Stimulated activated CD4-positive, alpha-beta T cell treated with anti-CD3 and anti-CD28 coated beads, Interleukin-15, amount 100 ng/mL, for 24 hours (primary cell): ENCODE data around the gene CCDC9B.

Experiments used
- DNase-seq: peaks from one replicate; pipeline ENCODE4 v3.0.0-alpha.2; 2020

Gene CCDC9B

DNA sequence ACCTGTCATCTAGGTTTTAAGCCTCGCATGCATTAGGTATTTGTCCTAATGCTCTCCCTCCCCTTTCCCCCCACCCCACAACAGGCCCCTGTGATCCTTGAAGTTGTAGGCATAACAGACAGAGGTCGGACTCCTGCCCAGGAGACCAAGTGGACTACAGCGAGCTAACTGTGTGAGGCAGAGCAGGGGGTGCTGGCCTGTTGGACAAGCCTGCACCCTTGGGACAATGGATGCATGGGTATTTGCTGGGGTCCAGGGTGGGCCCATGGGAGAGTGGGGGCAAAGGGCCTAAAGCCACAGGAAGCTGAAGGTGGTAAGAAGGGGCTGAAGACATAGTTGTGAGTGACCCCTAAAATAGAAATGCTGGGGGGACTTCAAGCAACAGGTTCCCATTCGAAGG, 35.5 kb downstream of the CCDC9B start:
- no peak for DNase-seq

DNA sequence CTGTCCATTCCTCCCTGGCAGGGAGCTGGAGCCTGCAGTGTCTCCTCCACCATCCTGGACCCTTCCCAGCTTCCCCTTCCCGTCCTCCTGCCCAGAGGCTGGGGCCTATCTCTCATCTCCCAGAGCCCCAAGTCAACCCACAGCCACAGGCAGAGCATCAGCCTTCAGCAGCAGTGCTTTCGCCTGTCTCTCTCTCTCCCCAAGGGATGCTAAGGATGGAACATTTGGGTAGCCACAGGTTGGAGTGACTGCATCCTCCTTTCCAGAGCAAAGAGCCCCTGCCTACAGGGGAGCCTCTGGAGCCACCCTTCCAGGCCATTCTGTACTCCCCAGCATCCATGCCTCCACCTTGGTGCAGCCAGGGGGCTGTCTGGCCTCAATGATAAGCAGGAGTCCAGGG, 37.2 kb downstream of the CCDC9B start:
- no peak for DNase-seq

DNA sequence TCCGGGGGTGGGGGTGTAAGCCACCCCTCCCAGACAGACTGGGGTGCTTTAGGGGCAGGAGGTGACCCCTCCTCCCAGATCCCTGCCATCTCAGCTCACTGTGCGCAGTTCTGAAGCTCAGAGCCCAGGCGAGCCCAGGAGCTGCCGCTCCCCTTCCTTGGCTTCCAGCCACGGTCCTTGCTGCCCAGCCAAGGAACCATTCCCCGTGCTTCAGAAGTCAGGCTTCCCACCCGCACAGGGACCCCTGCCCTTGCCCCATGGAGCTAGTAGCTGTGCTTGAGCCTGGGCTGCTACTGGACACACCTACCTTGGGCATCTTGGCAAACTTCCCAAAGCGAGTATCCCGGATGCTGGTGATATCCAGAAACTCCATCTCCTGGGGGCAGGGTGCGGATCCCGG, 37.8 kb downstream of the CCDC9B start:
- DNase-seq, result no peak

DNA sequence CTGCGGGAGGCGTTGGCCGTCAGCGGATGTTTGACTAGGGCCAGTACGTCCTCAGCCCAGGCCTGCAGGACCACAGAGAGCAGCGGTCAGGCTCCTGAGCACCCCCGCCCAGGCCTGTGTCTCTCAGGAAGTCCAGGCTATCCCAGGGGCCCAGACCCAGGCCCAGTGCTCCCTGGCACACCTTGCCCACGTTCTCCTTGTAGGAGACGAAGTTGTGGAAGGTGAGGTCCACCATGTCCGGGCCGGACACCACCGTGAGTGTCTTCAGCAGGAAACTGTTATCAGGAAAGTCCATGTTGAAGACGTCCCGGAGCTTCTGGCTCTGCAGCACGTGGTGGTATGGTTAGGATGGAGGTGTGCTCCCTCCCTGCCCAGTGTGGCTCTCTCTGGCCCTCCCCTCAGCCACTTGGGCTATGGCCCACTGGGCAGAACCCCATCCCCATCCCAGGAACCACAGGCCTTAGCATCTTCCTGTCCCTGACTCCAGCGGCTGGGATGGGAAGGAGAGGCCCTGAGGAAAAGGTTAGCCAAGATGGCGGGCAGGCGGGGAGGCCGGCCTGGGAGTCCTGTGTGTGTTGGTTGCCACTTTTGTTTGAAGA, 38.4 kb downstream of the CCDC9B start:
- DNase-seq, result no peak

DNA sequence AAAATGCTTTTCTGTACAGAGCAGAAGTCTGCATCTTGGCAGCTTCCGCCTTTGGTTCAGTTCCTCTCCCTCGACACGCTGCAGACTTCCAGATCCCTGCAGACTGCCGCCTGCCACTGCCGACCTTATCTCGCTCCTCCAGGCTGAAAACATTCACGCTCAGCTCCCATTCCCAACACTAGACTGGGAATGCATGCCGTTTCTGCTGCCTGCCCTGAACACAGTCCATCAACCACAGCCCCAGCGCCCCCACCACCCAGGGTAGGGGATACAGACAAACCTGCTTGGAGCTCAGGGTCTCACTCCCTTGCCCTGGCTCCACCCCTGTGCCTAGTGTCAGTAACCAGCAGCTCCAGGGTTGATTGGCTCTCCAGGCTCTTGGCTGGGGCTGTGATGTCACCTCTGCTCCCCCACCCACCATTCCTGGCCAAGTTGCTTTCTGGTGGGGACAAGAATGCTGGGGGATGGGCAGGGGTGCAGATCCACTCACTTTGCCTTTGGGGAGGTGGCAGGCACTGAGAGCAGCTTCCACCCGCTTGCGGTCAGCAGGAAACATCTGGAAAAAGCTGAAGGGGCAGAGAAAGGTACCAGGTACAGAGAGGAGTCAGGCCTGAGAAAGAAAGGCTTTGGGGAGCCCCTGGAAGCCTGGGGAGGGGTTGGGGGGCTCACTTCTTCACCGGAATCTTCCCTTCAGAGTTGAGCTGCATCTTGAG, 39.1 kb downstream of the CCDC9B start:
- no peak for DNase-seq

DNA sequence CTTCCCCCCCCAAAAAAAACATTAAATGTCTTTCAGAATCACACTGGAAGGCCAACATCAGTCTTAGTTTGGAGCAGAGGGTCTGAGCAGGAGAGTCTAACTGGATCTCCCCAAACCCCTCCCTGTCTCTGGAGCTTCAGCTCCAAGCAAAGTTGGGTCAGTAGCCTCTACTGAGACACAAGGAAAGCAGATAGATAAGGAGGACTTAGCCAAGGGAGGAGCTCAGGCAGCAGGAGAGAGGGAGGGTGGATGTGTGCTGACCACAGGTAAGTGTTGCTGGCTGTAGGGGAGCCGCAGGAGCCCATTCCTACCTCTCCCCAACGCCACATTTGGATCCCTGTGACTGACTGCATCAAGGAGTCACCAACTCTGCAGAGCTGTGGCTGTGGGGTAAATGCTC, 40.0 kb downstream of the CCDC9B start:
- no peak for DNase-seq

DNA sequence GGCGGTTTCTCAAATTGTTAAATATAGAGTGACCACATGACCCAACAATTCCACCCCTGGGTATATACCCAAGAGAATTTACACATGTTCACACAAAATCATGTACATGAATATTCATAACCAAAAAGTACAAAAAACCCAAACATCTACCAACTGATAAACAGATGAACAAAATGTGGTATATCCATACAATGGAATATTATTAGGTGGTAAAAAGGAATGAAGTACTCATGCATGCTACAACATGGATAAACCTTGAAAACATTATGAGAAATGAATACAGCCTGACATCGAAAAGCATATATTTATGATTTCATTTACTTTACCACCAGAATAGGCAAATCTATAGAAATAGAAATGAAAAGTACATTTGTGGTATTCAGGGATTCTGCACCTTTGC, 40.4 kb downstream of the CCDC9B start:
- DNase-seq, result no peak

DNA sequence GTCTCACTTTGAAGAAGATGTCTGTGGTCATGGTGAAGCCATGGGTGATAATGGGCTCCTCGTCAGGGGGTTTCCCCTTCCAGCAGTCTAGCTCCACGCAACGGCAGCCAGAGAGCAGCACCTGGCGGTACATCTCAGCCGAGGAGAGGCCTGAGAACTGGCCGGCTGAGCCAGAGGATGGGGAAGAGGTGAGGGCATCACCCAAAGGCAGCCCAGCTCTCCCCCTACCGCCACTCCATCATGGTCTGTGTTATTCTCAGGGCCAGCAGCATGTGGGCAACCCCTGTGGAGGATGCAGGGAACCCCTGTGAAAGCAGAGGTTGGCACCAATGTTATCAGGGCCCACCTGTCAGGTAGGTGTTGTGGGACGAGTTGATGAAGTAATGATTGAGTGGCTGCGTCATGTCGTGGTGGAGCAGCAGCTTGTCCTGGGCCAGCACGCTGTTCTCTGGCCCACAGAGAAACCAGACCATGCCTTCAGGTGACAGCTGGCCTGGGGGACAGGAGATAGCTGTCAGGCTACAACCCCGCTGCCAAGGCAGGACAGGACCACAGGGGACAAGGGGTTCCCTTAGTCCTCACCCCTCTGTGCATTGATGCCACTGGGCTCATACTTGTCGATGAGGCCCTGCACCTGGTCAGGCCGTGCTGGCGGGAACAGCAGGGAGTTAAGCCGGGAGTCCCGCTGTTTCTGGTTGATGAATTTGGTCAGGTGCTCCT, 42.4 kb downstream of the CCDC9B start:
- DNase-seq, result no peak

DNA sequence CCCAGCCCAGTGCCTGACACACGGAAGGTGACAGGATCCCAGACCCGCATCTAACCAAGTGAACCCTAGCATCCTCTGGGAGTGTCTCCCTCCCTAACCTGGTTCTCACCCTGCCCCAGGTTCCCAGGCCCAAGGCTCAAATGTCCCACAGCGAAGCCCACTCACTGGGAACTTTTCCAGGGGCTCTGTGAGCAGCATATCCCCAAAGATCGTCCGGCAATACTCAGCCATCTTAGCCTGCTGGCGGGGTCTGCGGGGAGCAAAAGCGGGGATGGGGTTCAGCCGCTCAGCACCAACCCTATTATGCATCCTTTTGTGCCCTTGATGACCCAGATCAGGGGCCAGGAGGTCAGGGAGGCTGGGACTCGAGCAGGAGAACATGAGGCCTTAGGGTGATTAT, 43.4 kb downstream of the CCDC9B start:
- no peak for DNase-seq

DNA sequence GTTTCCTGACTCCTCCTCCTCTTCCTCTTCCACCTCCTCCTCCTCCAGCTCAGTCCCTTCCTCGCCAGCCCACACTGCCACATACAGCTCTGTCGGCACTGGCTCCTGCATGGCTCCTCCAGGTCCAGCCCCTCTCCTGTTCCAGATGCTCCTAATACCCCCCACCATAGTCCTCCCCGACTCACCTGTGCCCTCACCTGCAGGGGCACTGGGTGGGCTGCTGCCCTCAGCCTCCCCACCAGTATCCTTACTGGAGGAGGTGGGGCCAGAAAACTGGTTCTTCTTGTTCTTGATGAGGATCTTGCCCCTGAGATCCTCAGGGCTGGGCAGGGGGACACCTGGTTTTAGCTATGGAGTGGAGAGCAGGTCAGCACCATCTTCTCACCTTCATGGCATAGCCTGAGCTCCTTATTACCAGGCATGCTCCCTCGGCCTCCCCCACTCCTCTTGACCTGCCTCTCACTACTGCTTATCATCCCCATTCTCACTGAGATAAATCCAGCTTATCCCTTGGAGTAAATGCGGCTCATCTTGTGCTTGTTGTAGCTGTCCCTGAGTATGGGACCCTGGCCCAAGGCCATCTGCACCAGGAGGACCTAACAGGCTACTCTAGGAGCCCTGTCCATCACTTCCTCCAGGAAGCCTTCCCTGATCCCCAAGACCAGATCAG, 44.0 kb downstream of the CCDC9B start:
- DNase-seq, result no peak

DNA sequence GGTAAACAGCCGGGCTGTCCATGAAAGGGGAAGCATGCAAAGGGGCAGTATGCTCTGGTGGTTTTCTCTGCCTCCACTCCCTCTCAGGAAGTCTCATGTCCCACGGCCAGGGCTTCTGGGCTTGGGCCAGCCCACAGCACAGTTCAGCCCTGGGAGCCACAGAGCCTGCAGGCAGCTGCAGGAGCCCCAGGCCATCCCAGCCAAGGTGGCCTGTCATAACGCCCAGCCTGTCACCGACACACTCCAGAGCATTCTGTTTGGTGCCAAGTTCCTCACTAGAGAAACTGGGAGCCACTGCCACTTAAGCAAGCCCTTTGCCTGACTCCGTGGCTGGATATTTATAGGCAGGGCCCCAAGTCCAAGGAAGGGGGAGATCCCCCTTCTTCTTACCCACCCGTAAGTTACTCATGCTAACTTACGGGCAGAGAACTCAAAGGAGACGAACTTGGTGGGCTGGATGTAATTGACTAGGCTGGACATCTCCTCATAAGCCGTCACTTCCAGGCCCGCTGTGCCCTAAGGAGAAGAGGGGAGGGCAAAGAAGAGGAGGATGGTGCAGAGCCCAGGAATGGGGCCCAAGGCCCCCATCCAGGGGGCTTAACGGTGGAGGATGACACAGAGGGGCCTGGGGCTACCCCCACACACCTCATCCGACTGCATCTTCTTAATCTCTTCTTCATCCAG, 44.7 kb downstream of the CCDC9B start:
- DNase-seq, result no peak

DNA sequence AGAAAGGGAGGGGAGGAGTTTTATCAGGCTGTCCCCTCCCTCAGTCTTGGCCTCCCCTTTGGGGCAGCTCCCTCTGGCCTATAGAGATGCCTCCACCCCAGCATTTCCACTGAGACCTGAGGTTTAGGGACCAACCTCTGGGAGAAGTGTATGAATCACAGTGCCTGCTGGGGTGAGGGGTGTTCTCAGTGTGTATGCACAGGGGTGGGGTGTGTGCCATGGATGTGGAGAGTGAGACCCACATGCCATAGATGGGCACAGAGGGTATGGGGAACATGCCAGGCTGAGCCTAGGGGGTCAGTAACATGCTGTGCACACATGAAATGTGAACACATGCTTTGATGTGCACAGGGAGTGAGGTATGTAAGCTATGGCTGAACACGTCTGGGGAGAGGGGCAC, 45.4 kb downstream of the CCDC9B start:
- DNase-seq, result no peak

DNA sequence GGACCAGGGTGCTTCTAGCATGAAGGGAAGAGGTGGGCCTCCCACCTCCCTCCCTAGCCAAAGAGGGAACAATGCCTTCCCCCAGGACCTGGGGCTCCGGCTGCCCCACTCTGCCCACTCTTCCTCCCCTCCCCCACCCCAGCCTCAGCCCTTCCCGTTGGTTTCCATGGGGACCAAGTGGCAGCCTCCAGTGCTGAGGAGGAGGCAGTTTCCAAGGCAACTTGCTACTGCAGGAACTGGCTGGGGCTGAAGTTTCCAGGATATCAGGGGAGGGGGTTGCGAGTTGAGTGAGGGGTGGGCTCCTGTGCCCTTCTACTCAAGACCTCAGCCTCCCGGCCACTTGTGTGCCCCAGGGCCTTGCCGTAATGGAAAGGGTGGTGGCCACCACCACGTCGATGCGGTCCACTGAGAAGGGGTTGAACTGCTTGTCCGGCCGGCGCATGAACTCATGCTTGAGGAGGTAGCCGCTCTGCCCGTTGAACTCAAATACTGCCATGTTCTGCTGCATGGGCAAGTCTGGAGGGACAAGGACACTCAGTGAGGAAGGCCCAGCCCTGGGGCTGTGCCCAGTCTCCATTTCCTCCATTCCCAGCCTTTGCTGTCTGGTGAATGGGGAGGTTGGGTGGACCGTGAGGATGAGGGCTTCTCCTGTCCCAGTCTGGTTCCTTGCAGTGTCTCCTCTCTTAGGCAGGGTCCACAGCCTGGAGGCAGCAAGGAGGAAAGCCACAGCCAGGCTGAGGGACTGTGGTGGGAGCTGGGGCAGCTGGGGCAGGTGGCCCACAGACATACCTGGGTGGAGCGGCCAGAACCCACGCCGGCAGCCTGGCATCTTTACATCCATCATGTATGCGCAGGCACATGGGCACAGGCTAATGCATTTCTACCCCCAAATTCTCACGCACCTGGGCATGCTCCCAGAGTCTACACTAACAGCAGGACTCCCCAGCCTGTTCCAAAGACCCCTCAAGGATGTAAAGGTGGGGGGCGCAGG, 46.5 kb downstream of the CCDC9B start:
- DNase-seq, result no peak

DNA sequence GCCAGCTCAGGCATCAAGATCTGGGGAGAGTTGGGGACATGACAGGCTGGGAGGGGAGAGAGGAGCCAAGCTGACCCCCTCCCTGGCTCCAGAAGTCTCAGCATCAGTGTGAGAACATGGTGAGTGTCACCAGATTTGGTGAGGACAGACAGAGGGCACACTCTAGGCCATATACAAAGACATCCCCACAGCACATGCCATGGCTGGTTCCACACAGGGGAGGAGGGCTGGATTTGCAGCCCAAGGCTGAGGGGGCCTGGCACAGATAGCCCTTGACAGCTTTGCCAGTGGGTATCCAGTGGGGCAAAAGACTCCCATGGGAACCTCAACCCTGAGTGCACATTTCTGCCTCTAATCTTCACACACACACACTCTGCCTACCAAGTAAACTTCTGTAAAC, 47.7 kb downstream of the CCDC9B start:
- DNase-seq, result no peak

DNA sequence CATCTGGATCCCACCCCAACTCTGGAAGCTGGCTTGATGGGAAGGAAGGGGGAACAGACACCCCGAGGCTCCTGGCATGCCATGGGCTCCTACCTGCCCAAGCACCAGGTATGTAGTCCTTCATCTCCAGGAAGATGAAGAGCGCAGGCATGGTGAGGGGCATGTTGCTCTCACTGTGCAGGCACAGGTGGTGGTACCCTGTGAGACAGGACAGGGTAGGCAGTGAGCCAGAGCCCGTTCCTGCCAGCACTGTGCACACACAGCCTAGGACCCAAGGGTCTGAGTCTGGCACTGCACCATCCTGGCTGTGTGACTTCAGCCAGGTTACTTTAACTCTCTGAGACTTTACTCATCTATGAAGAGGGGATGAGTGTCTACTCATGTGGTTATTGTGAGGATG, 48.5 kb downstream of the CCDC9B start:
- no peak for DNase-seq

DNA sequence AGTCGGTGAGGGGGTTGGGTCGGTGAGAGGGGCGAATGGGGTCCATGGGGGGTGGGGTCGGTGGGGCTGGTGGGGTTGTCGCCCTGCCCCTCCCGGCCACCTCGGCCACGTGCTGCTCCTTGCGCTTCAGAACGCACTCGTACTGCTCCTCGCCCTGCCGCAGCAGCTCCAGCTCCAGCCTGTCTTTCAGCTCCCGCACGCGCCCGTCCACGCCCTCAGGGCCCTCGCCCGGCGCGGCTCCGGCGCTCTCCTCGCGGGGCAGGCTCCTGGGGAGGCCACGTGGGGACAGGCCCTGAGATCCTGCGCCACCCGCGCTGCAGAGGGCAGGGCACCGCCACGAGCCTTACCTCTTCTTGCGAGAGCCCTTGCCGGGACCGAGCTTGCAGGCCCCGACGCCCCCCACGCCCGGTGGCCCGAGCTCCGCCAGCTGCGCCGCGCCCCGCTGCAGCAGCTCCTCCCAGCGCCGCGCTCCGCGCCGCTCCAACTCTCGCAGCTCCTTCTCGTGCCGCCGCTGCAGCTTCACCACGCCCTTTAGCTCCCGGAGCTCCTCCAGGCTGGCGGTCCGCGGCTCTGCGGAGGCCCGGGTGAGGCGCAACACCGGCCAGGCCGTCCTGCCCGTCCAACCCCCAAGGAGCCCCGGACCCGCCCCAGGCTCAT, 49.7 kb downstream of the CCDC9B start:
- DNase-seq, result no peak

DNA sequence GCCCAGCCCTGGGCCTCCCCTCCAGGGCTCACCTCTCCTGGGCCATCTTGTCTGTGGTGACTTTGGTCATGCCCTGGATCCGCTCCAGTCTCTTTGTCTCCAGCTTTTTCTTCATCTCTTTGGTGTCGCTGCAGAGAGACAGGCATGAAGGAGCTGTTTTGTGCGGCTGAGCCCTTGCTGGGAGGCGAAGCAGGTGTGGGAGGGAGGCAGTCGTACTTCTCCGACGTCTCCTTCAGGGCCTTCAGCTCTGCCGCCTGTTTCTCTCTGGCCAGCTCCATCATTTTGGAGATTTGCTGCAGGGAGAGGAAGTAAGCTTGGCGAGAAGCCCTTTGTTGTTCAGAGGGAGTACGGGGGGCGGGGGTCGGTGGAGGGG, 50.2 kb downstream of the CCDC9B start:
- DNase-seq, result no peak

DNA sequence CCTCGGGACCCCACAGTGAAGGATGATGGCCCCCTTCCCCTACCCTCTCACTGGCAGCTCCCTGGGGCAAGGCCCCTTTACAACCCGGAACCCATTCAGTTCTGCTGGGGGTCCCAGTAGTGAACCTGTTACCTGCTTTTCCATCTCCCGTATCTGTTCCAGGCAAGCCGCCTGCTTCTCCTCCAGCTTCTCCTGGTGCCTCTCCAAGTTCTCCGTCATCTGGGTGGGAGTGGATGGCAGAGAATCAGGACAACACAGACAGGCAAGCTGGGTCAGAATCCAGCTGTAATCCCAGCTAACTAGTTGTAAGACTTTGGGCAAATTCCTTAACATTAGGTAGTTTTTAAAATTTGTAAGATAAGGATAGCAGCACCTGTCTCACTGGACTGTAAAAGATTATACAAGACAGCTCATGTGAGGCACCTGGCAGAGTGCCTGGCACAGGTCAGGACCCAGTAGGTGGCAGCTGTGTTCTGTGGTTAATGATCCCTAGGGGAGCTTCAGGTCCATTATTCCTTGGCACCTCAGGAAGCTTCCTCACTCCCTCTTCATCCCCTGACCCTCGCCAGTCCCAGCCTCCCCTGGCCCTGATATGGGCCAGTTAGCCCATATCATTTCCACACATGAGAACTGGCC, 51.5 kb downstream of the CCDC9B start:
- DNase-seq, result no peak

DNA sequence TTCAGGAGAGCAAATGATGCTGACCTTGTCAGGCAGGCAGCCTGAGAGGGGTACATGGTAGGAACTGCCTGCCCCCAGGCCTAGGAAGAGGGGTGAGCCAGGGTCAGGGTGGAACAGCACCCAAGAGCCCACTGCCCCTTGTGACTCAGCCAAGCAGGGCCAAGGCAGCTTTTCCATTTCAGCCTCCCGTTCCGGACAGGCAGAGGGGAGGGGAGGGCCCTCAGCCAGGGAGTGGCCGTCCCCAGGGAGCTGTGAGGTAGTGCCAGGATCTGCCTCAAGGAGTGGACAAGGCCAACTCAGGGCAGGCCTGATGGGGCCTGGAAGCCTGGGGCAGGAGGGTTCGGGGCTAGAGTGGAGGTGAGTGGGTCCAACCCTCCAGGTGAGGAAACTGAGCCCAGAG, 52.8 kb downstream of the CCDC9B start:
- no peak for DNase-seq

DNA sequence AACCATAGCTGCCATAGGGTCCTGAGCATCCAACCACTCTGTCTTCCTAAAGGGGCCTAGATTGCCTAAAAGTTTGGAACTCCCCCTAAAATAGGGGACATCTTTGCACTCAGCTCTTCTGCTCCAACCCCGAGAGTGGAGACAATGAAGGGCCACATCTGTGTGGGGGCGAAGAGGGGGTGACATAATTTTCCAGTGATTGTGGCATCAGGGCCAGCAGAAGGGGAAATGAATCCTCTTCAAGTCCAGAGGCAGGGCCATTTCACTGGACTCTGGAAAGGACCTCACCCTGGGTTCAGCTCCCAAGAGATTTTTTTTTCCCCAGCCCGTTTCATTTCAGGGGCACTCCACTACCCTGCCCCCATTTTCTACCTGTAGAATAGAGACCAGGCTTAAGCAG, 53.2 kb downstream of the CCDC9B start:
- no peak for DNase-seq

DNA sequence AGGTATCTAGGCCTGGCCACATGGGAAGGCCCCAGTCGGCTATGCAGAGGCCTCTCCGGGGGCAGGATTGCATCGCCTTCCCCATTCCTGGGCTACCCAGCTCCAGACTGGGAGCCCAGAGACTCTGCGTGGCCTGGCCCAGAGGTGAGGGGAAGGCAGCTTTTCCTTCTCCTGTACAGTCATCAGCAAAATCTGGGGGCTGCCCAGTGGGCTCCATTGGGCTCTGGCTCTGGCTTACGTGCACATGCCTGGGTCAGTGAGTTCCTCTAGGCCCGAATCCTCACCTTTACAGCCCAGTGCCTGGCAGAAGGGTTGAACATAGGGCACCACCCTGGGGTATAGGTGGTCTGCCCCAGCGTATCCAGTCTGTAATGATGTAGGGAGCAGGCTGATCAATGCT, 53.9 kb downstream of the CCDC9B start:
- no peak for DNase-seq
